Measurements from ENCODE around the gene PSMB11.

Gene PSMB11

DNA sequence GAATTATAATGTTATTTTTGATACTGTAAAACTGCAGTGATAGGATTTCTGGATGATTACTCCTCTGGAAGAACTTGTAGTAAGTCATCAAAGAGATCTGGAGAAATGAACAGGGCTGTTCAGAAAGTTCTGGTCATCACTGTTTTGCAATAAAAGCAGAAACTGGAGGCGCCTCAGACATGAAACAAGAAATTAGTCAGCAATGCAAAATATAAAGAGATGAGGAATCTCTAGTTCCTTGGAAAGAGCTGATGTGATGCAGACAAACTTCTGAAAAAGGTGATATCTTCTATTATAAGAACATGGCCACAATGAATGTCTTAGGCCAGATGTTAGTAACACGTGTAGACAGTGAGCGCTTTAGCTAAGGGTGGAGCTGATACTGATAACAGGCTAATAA, 43.4 kb downstream of the PSMB11 start:
- no peak for DNase-seq (ENCODE audit: low read depth in 2 of 2)

DNA sequence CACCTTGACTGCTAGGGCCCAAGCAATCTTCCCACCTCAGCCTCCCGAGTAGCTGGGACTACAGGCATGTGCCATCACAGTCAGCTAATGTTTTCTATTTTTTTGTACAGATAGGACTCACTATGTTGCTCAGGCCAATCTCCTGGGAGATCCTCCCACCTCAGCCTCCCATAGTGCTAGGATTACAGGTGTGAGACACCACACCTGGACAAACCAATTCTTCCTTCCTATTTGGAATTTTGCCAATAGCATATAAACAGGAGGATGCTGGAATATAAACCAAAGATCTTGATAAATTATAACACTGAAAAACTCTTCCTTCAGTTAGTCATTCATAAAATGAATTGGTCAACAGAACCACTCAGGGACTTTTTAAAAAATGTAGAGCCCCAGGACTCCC, 44.6 kb downstream of the PSMB11 start:
- no peak for DNase-seq (ENCODE audit: low read depth in 2 of 2)

DNA sequence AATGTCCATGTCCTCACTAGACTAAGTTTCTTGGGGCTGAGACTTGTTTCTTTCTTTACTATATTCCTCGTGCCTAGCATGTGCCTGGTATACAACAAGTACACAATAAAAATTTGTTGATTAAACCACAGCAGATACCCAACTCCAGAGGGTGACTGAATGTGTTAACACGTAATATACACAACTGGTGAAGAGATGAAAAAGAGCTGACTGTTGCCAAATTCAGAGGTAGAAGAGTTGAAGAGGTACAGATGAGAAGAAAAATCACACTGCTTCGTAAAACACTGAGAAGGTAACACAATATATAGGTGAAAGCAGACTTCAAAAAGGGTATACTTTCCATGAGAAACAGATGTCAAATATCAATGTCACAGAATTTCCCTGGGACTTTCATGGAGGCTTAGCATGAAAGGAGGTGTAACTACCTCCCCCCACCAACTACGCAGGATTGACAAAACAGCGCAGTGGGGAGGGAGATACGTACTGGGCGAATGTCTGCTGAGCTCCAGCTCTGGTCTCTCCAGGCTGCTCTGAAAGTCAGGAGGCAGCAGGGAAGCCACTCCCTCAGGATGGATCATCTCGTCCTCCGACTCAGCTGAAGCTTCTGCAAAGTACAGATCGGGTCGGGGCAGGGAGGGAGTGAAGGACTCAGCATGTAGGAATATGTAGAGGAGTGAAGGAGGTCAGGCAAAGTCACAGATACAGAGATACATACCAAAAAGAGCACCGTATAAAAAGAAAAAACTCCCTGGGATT, 47.7 kb downstream of the PSMB11 start:
- no peak for DNase-seq (ENCODE audit: low read depth in 2 of 2)

DNA sequence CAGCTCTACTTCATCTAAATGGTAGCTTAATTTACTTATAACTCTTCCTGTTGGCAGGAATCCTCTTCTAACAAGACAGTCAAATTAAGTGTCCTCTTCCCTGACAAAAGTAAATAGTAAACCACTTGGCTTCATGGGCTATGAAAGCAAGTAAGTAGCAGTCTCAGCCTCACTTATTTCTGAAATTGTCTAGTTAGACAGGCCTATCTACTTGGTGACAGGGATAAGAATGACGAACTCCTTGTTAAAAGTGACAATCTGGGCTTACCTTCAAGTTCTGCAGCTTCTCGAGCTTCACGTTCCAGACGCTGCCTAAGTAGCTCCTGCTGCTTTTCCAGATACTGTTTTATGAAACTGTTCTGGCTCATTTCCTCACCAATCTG, 48.2 kb downstream of the PSMB11 start:
- no peak for DNase-seq (ENCODE audit: low read depth in 2 of 2)

DNA sequence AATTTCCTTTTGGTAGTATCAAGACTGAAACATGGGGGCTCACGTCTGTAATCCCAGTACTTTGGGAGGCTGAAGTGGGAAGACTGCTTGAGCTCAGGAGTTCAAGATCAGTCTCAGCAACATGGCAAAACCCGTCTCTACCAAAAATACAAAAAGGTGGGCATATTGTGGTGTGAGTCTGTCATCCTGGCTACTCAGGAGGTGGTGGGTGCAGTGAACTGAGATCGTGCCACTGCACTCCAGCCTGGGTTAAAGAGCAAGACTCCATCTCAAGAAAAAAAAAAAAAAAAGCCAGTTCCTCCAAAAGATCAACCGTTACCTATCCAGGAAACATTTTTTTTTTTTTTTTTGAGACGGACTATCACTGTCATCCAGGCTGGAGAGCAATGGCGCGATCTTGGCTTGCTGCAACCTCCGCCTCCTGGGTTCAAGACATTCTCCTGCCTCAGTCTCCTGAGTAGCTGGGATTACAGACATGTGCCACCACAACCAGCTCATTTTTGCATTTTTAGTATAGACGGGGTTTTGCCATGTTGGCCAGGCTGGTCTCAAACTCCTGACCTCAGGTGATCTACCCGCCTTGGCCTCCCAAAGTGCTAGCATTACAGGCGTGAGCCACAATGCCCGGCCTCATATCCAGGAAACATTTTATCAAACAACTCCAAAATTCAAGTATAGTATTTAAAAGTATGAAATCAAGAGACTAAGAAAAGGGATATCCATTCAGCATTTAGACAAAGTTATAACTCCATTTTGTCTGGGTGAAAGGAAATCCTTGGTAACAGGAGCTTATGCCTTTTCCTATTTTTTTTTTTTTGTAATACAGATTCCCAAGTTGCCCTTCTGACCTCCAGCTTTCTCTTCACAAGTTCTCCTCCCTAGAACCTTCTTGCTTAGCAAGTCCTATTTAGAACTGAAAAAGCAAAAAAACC, 49.5 kb downstream of the PSMB11 start:
- no peak for DNase-seq (ENCODE audit: low read depth in 2 of 2)

DNA sequence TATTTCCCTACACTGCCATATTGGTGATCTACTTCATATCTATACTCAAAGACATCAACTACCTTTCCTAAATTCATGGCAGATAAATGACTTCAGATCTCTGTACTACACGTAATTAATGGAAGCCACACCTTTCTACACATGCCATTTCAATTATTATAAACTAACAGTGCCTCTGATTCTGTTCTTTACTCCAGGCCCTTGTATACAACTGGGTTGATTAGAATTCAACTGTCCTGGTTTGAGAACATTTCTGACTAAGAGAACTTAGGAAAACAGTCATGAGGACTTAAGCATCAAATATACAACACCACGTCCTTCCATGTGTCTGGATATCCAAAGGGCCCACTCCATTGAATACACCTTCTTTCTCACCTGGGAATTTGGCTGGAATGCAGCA, 51.1 kb downstream of the PSMB11 start:
- DNase-seq (ENCODE audit: low read depth in 2 of 2), result no peak

DNA sequence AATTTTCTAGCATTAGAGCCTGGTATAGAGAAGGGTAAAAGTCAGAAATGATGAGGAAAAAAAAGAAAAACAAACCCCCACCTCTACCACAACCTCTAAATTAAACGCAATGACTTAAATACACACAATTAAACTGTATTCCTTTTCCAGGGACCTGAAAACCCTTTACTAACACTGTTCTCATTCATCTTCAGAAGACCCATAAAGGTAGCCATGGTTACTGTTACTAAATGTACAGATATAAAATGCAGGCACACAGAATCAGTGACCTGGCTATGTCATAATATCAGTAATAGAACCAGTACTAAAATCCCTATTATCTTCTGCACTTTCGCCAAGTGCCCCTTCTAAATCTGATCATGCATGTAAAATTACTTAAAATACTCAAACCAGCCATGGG, 51.5 kb downstream of the PSMB11 start:
- DNase-seq (ENCODE audit: low read depth in 2 of 2), result no peak
